ENCODE data around the gene UBXN10. TPM values are rescaled to one million over a fixed set of nuclear protein-coding genes. Genes with fewer than 3 reads are reported as not detected.
A peak's percentile ranks its signal among the peaks of the same experiment; 100 is the strongest.
"Not testable (repeated sequence)": the region's sequence is repeated elsewhere in the genome, so short reads cannot be mapped to it uniquely, and the experiment has no call there.

The UBXN10 gene
- polyA plus RNA-seq, 1 donor = 1.4 TPM

GRCh38 chr1:20220036-20220435 is 34.1 kb downstream of the UBXN10 start:
- Histone ChIP-seq H3K4me1 (ENCODE audit: control insufficient read depth, insufficient read depth, low read length) (no peaks in the 10 kb centered on the region), H3K4me3 (ENCODE audit: low read length) (no peak overlapping the region), H3K27ac (ENCODE audit: low read length) (no peak overlapping the region), H3K36me3 (ENCODE audit: control insufficient read depth, insufficient read depth, low read length) (no peaks in the 10 kb centered on the region), H3K9me3 (ENCODE audit: control insufficient read depth, low read depth, low read length) (no peaks in the 10 kb centered on the region), H3K27me3 (ENCODE audit: control insufficient read depth, insufficient read depth, low read length) (no peaks in the 10 kb centered on the region)
- no peak for DNase-seq
- WGBS (ENCODE audit: insufficient coverage, low lambda C conversion rate) = no CpG with 5 or more reads among the region's 5 CpGs

GRCh38 chr1:20223106-20223505 is 37.2 kb downstream of the UBXN10 start:
- H3K9me3 ChIP-seq (ENCODE audit: control insufficient read depth, low read depth, low read length) = no peaks in the 10 kb centered on the region
- DNase-seq = no peak
- H3K36me3 ChIP-seq (ENCODE audit: control insufficient read depth, insufficient read depth, low read length) = no peaks in the 10 kb centered on the region
- H3K27ac ChIP-seq (ENCODE audit: low read length) = no peak overlapping the region
- H3K4me1 ChIP-seq (ENCODE audit: control insufficient read depth, insufficient read depth, low read length) = no peaks in the 10 kb centered on the region
- H3K4me3 ChIP-seq (ENCODE audit: low read length) = no peak overlapping the region
- 100% methylated on average over 2 of the region's 2 CpGs for WGBS (ENCODE audit: insufficient coverage, low lambda C conversion rate)
- H3K27me3 ChIP-seq (ENCODE audit: control insufficient read depth, insufficient read depth, low read length) = no peaks in the 10 kb centered on the region

GRCh38 chr1:20223551-20224419 is 37.9 kb downstream of the UBXN10 start:
- DNase-seq = no peak
- no peaks in the 10 kb centered on the region for H3K9me3 ChIP-seq (ENCODE audit: control insufficient read depth, low read depth, low read length)
- no peaks in the 10 kb centered on the region for H3K4me1 ChIP-seq (ENCODE audit: control insufficient read depth, insufficient read depth, low read length)
- H3K27me3 ChIP-seq (ENCODE audit: control insufficient read depth, insufficient read depth, low read length) = no peaks in the 10 kb centered on the region
- no peak overlapping the region for H3K27ac ChIP-seq (ENCODE audit: low read length)
- H3K36me3 ChIP-seq (ENCODE audit: control insufficient read depth, insufficient read depth, low read length) = no peaks in the 10 kb centered on the region
- H3K4me3 ChIP-seq (ENCODE audit: low read length) = no peak overlapping the region
- 59% methylated on average over 3 of the region's 18 CpGs for WGBS (ENCODE audit: insufficient coverage, low lambda C conversion rate)

- Histone ChIP-seq H3K36me3 (ENCODE audit: control insufficient read depth, insufficient read depth, low read length) (no peaks in the 10 kb centered on the region), H3K4me1 (ENCODE audit: control insufficient read depth, insufficient read depth, low read length) (no peaks in the 10 kb centered on the region), H3K27me3 (ENCODE audit: control insufficient read depth, insufficient read depth, low read length) (no peaks in the 10 kb centered on the region), H3K27ac (ENCODE audit: low read length) (no peak overlapping the region), H3K9me3 (ENCODE audit: control insufficient read depth, low read depth, low read length) (no peaks in the 10 kb centered on the region), H3K4me3 (ENCODE audit: low read length) (no peak overlapping the region)
- peak in 1 of 2 donors; percentile 13 for DNase-seq
- WGBS (ENCODE audit: insufficient coverage, low lambda C conversion rate) = no CpG with 5 or more reads among the region's 3 CpGs
Measured at GRCh38 chr1:20224546-20224945, 38.6 kb downstream of the UBXN10 start.

DNA sequence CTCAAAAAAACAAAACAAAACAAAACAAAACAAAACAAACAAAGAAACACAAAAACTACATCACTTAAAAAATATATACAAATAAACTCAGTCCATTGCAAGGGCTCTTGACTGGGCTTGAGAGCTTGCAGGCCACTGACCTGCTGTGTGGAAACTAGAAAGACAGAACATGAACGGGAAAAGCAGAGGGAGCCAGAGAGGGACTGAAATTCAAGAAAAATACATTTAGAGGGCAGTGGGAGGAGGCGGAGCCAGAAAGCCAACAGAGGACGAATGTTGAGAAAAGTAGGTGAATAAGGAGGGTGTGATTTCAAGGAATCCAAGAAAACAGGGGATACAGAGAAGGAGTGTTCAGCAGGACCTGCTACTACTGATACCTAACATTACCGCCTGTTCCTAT is 41.8 kb downstream of the UBXN10 start:
- Histone ChIP-seq H3K9me3 (ENCODE audit: control insufficient read depth, low read depth, low read length) (no peaks in the 10 kb centered on the region), H3K4me3 (ENCODE audit: low read length) (no peak overlapping the region), H3K27me3 (ENCODE audit: control insufficient read depth, insufficient read depth, low read length) (no peaks in the 10 kb centered on the region), H3K36me3 (ENCODE audit: control insufficient read depth, insufficient read depth, low read length) (no peaks in the 10 kb centered on the region), H3K4me1 (ENCODE audit: control insufficient read depth, insufficient read depth, low read length) (no peaks in the 10 kb centered on the region), H3K27ac (ENCODE audit: low read length) (no peak overlapping the region)
- DNase-seq = no peak
- 49% methylated on average over 3 of the region's 4 CpGs for WGBS (ENCODE audit: insufficient coverage, low lambda C conversion rate)

DNA sequence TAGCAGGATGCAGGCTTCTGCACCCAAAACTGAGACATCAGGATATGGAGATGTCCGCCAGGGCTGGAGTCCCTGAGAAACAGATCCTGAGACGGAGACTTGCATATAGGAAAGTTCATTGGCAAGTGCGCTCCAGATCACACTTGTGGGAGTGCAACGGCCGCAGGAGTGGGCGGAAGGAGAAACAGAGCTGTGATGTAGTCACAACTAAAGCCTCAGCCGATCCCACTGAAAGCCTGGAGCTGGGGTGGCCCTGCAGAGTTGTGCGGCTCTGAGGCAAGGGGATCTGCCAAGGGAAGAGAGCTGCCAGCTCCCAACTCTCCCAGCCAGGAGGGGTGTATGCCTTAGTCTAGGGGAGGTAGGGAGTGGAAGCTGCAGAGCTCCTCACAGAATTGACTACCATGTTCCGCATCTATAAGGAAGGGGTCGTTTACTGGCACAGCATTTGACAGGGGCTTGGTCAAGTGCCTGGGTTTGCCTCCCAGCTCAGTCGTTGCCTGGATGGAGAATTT is 42.5 kb downstream of the UBXN10 start:
- WGBS (ENCODE audit: insufficient coverage, low lambda C conversion rate) = no CpG with 5 or more reads among the region's 11 CpGs
- H3K4me1 ChIP-seq (ENCODE audit: control insufficient read depth, insufficient read depth, low read length) = no peaks in the 10 kb centered on the region
- no peaks in the 10 kb centered on the region for H3K9me3 ChIP-seq (ENCODE audit: control insufficient read depth, low read depth, low read length)
- DNase-seq = no peak
- no peak overlapping the region for H3K27ac ChIP-seq (ENCODE audit: low read length)
- no peaks in the 10 kb centered on the region for H3K27me3 ChIP-seq (ENCODE audit: control insufficient read depth, insufficient read depth, low read length)
- H3K36me3 ChIP-seq (ENCODE audit: control insufficient read depth, insufficient read depth, low read length) = no peaks in the 10 kb centered on the region
- no peak overlapping the region for H3K4me3 ChIP-seq (ENCODE audit: low read length)

DNA sequence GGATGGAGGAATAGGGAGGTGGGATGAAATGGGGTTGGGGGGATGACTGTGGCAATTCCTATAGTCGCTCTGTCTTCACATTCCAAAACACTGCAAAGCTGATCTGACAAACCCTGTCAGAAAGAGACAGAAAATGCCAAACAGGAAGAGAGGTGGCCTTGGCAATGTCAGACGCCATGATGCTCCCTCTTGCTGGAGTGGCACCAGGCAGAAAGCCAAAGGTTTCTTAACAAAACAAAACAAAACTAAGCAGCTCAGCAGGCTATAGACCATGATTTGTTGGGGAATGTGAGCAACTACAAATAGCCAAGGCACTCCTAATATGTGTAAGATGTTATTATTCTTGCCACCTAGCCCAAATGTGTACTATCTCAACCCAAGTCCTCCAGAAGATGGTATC is 43.3 kb downstream of the UBXN10 start:
- no peak for DNase-seq
- Histone ChIP-seq H3K27ac (ENCODE audit: low read length) (no peak overlapping the region), H3K4me1 (ENCODE audit: control insufficient read depth, insufficient read depth, low read length) (no peaks in the 10 kb centered on the region), H3K27me3 (ENCODE audit: control insufficient read depth, insufficient read depth, low read length) (no peaks in the 10 kb centered on the region), H3K9me3 (ENCODE audit: control insufficient read depth, low read depth, low read length) (no peaks in the 10 kb centered on the region), H3K36me3 (ENCODE audit: control insufficient read depth, insufficient read depth, low read length) (no peaks in the 10 kb centered on the region), H3K4me3 (ENCODE audit: low read length) (no peak overlapping the region)
- WGBS (ENCODE audit: insufficient coverage, low lambda C conversion rate) = no CpG with 5 or more reads among the region's 2 CpGs

- not testable (repeated sequence) for H3K27me3 ChIP-seq (ENCODE audit: control insufficient read depth, insufficient read depth, low read length); H3K9me3 ChIP-seq (ENCODE audit: control insufficient read depth, low read depth, low read length); H3K36me3 ChIP-seq (ENCODE audit: control insufficient read depth, insufficient read depth, low read length); H3K4me3 ChIP-seq (ENCODE audit: low read length); H3K4me1 ChIP-seq (ENCODE audit: control insufficient read depth, insufficient read depth, low read length)
- H3K27ac ChIP-seq (ENCODE audit: low read length) = peak overlapping the region; percentile 14
- WGBS (ENCODE audit: insufficient coverage, low lambda C conversion rate) = no CpG with 5 or more reads among the region's 7 CpGs
- peak in 1 of 2 donors; percentile 10 for DNase-seq
Measured at GRCh38 chr1:20232564-20232963, 46.7 kb downstream of the UBXN10 start.

GRCh38 chr1:20233394-20233793 is 47.5 kb downstream of the UBXN10 start:
- H3K27me3 ChIP-seq (ENCODE audit: control insufficient read depth, insufficient read depth, low read length) = no peaks in the 10 kb centered on the region

DNA sequence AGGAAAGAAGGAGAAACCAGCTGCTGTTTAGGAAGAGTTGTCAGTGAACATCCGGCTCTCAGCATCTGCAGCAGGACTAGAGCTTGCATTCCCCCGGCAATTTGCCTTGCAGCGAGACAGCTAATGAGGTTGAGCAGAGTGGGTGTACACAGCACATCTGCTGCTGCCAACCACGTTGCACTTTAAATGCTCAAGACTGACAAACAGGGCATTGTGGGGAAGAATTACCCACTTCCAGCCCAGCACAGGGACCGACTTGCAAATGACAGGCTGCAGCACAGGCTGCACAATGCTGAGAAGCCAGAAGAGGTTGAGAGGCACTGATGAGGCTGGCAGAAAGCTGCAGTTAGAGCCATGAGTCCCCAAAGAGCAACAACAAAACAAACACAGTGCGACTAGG is 48.0 kb downstream of the UBXN10 start:
- Histone ChIP-seq H3K4me3 (ENCODE audit: low read length) (no peak overlapping the region), H3K9me3 (ENCODE audit: control insufficient read depth, low read depth, low read length) (no peaks in the 10 kb centered on the region), H3K36me3 (ENCODE audit: control insufficient read depth, insufficient read depth, low read length) (no peaks in the 10 kb centered on the region), H3K27me3 (ENCODE audit: control insufficient read depth, insufficient read depth, low read length) (no peaks in the 10 kb centered on the region), H3K27ac (ENCODE audit: low read length) (no peak overlapping the region), H3K4me1 (ENCODE audit: control insufficient read depth, insufficient read depth, low read length) (no peaks in the 10 kb centered on the region)
- WGBS (ENCODE audit: insufficient coverage, low lambda C conversion rate) = no CpG with 5 or more reads among the region's 6 CpGs
- DNase-seq = no peak

More at GRCh38 chr1:20233394-20233793, 47.5 kb downstream of the UBXN10 start:
- Histone ChIP-seq H3K27ac (ENCODE audit: low read length) (no peak overlapping the region), H3K9me3 (ENCODE audit: control insufficient read depth, low read depth, low read length) (no peaks in the 10 kb centered on the region), H3K4me1 (ENCODE audit: control insufficient read depth, insufficient read depth, low read length) (no peaks in the 10 kb centered on the region), H3K4me3 (ENCODE audit: low read length) (no peak overlapping the region), H3K36me3 (ENCODE audit: control insufficient read depth, insufficient read depth, low read length) (no peaks in the 10 kb centered on the region)
- no peak for DNase-seq
- WGBS (ENCODE audit: insufficient coverage, low lambda C conversion rate) = 80% methylated on average over 1 of the region's 3 CpGs
